H1 (cell line): ENCODE measurements around the gene GMNC. TPM values are rescaled to one million over a fixed set of nuclear protein-coding genes. Genes with fewer than 3 reads are reported as not detected.

Experiments used
- CTCF ChIA-PET: fragments of 300-600 bp; sonication (Branson Sonifier 250); formaldehyde crosslinking; loops from one replicate; lab custom pipeline; 2021; ENCODE audit not compliant: partially characterized antibody; lab: Charles Lee
- POLR2A ChIA-PET: fragments of 300-600 bp; sonication (Branson Sonifier 250); formaldehyde crosslinking; loops from one replicate; lab custom pipeline; 2021; ENCODE audit warnings: inconsistent platforms; ENCODE audit not compliant: partially characterized antibody; lab: Charles Lee
- DNase-seq, 2 experiments: peaks; one replicate each; pipeline versions ENCODE4 v3.0.0 to v3.0.0-alpha.2; 2010 to 2022; ENCODE audit warnings: low spot score in 2 of 2, low read depth in 1 of 2, mixed read lengths in 1 of 2
- FAIRE-seq: peaks from 2 replicates; lab custom pipeline; 2011; peaks lifted over from hg19 to GRCh38; lab: Jason Lieb, UNC
- H2AFZ ChIP-seq: 2 replicates; pipeline ENCODE4 v1.8.1; 2012; ENCODE audit warnings: low read length, inconsistent platforms
- H2AK5ac ChIP-seq: 2 replicates; pipeline ENCODE4 v1.6.1; 2013; ENCODE audit warnings: low read depth, low read length
- H2BK120ac ChIP-seq: replicated peaks from 2 replicates; pipeline ENCODE3; 2013; ENCODE audit warnings: low read depth, low read length, inconsistent platforms
- H2BK12ac ChIP-seq: 2 replicates; pipeline ENCODE4 v1.6.1; 2013; ENCODE audit warnings: low read depth, low read length
- H2BK15ac ChIP-seq: 2 replicates; pipeline ENCODE4 v1.6.1; 2013; ENCODE audit warnings: low read length
- H2BK20ac ChIP-seq: 2 replicates; pipeline ENCODE4 v1.6.1; 2013; ENCODE audit warnings: low read length
- H2BK5ac ChIP-seq: 2 replicates; pipeline ENCODE4 v1.6.1; 2013; ENCODE audit warnings: low read depth, low read length
- H3K14ac ChIP-seq: 2 replicates; pipeline ENCODE4 v1.6.1; 2013; ENCODE audit warnings: inconsistent platforms; ENCODE audit not compliant: insufficient read length
- H3K18ac ChIP-seq: 2 replicates; pipeline ENCODE4 v1.6.1; 2013; ENCODE audit warnings: low read length; ENCODE audit errors: extremely low read depth
- H3K23ac ChIP-seq: 2 replicates; pipeline ENCODE4 v1.6.1; 2013; ENCODE audit warnings: inconsistent platforms; ENCODE audit not compliant: insufficient read length
- H3K23me2 ChIP-seq: 2 replicates; pipeline ENCODE4 v1.6.1; 2013; ENCODE audit warnings: low read depth, low read length
- H3K27ac ChIP-seq: 2 replicates; pipeline ENCODE4 v1.6.1; 2011; ENCODE audit warnings: low read depth, low read length, inconsistent platforms
- H3K27me3 ChIP-seq, 4 experiments: replicated peaks in 1 of 4; 1 replicate in 1 of 4; 2 replicates in 3 of 4; pipeline versions ENCODE4 v1.6.1 to v1.8.1; 2011 to 2013; ENCODE audit warnings: low read length in 3 of 4, mild to moderate bottlenecking in 3 of 4, inconsistent platforms in 2 of 4, mixed read lengths in 2 of 4, moderate library complexity in 1 of 4; ENCODE audit not compliant: control insufficient read depth in 3 of 4, insufficient read depth in 3 of 4; ENCODE audit errors: extremely low read depth in 1 of 4
- H3K36me3 ChIP-seq, 4 experiments: 2 replicates each; pipeline versions ENCODE4 v1.6.1 to v1.8.1; 2011 to 2013; ENCODE audit warnings: mild to moderate bottlenecking in 4 of 4, low read length in 3 of 4, moderate library complexity in 2 of 4, control low read depth in 1 of 4, inconsistent platforms in 1 of 4; ENCODE audit not compliant: insufficient read depth in 4 of 4, control insufficient read depth in 2 of 4
- H3K4ac ChIP-seq: replicated peaks from 2 replicates; pipeline ENCODE3; 2013; ENCODE audit warnings: low read length, low read depth, mixed read lengths, inconsistent platforms; ENCODE audit not compliant: insufficient read length
- H3K4me1 ChIP-seq, 4 experiments: replicated peaks in 1 of 4; 1 replicate in 1 of 4; 2 replicates in 3 of 4; pipeline versions ENCODE4 v1.6.1 to v1.8.1; 2011 to 2013; ENCODE audit warnings: low read length in 3 of 4, inconsistent platforms in 2 of 4, mixed read lengths in 1 of 4; ENCODE audit not compliant: insufficient read depth in 4 of 4, control insufficient read depth in 3 of 4
- H3K4me2 ChIP-seq, 2 experiments: 2 replicates each; pipeline versions ENCODE4 v1.6.1 to v1.8.1; 2011 to 2013; ENCODE audit warnings: low read depth in 2 of 2, low read length in 2 of 2, control low read depth in 1 of 2, inconsistent platforms in 1 of 2, mild to moderate bottlenecking in 1 of 2; ENCODE audit not compliant: insufficient read depth in 1 of 2
- H3K4me3 ChIP-seq, 4 experiments: fragments of 200-600, 300-600 bp in 1 of 4; sonication (generic), shearing (Covaris generic), sonication (Bioruptor Twin) in 1 of 4; 2 replicates each; pipeline versions ENCODE4 v1.5.1 to v1.8.1; 2011 to 2016; ENCODE audit warnings: low read length in 4 of 4, low read depth in 3 of 4, control low read depth in 2 of 4, inconsistent platforms in 2 of 4, mild to moderate bottlenecking in 2 of 4, mixed read lengths in 1 of 4, moderate library complexity in 1 of 4; ENCODE audit not compliant: insufficient read depth in 2 of 4; ENCODE audit errors: extremely low read depth in 1 of 4
- H3K56ac ChIP-seq: replicated peaks from 2 replicates; pipeline ENCODE3; 2013; ENCODE audit warnings: low read depth, mild to moderate bottlenecking, mixed read lengths, low read length, inconsistent platforms; ENCODE audit not compliant: insufficient read length
- H3K79me1 ChIP-seq: 2 replicates; pipeline ENCODE4 v1.6.1; 2013; ENCODE audit warnings: low read depth, low read length, control low read depth
- H3K79me2 ChIP-seq, 2 experiments: 2 replicates each; pipeline versions ENCODE4 v1.6.1 to v1.8.1; 2012 to 2013; ENCODE audit warnings: low read length in 2 of 2, mild to moderate bottlenecking in 2 of 2, inconsistent platforms in 1 of 2; ENCODE audit not compliant: insufficient read depth in 2 of 2, control insufficient read depth in 1 of 2
- H3K9ac ChIP-seq, 4 experiments: replicated peaks in 1 of 4; 1 replicate in 1 of 4; 2 replicates in 3 of 4; pipeline versions ENCODE4 v1.6.1 to v1.8.1; 2011 to 2013; ENCODE audit warnings: low read depth in 3 of 4, low read length in 3 of 4, control low read depth in 2 of 4, mild to moderate bottlenecking in 2 of 4, moderate library complexity in 2 of 4, inconsistent platforms in 1 of 4; ENCODE audit errors: extremely low read depth in 1 of 4
- H3K9me3 ChIP-seq, 2 experiments: 2 replicates each; pipeline versions ENCODE4 v1.6.1 to v1.8.1; 2012 to 2013; ENCODE audit warnings: mild to moderate bottlenecking in 2 of 2, moderate library complexity in 2 of 2, control low read depth in 1 of 2, inconsistent platforms in 1 of 2, low read depth in 1 of 2, low read length in 1 of 2, mixed read lengths in 1 of 2; ENCODE audit not compliant: insufficient read depth in 2 of 2
- H4K20me1 ChIP-seq, 2 experiments: replicated peaks in 1 of 2; 2 replicates each; pipeline versions ENCODE3 to v1.8.1; 2011 to 2013; ENCODE audit warnings: inconsistent platforms in 2 of 2, low read length in 2 of 2, mild to moderate bottlenecking in 1 of 2; ENCODE audit not compliant: insufficient read depth in 2 of 2, control insufficient read depth in 1 of 2
- H4K5ac ChIP-seq: 2 replicates; pipeline ENCODE4 v1.6.1; 2013; ENCODE audit warnings: low read length, low read depth, mixed read lengths, inconsistent platforms; ENCODE audit not compliant: insufficient read length
- H4K8ac ChIP-seq: 2 replicates; pipeline ENCODE4 v1.8.0; 2013; ENCODE audit warnings: mild to moderate bottlenecking, moderate library complexity, low read length, inconsistent platforms; ENCODE audit not compliant: insufficient read depth; ENCODE audit errors: extremely low read depth
- H4K91ac ChIP-seq: replicated peaks from 2 replicates; pipeline ENCODE3; 2013; ENCODE audit warnings: low read length, mixed read lengths, inconsistent platforms; ENCODE audit not compliant: insufficient read length
- MAFK ChIP-seq: IDR thresholded peaks from 2 replicates; pipeline ENCODE4 v1.6.1; 2012; ENCODE audit warnings: low read depth, mild to moderate bottlenecking, improper control_type of control experiment, low read length
- SIX5 ChIP-seq: IDR thresholded peaks from 2 replicates; pipeline ENCODE4 v1.6.1; 2011; ENCODE audit warnings: mild to moderate bottlenecking, low read depth, low read length
- SP1 ChIP-seq: IDR thresholded peaks from 2 replicates; pipeline ENCODE4 v1.6.1; 2011; ENCODE audit warnings: low read depth, low read length
- TAF1 ChIP-seq: IDR thresholded peaks from 2 replicates; pipeline ENCODE4 v1.6.1; 2011; ENCODE audit warnings: mild to moderate bottlenecking, low read depth, low read length
- TCF12 ChIP-seq: IDR thresholded peaks from 2 replicates; pipeline ENCODE4 v1.6.1; 2011; ENCODE audit warnings: low read depth, mild to moderate bottlenecking, low read length
- WGBS, 2 experiments: shearing (Covaris generic) in 1 of 2; methylation state at CpG; one replicate each; pipeline versions ENCODE4 v1.1.6 to v1.1.7; 2013 to 2015; ENCODE audit warnings: low lambda C conversion rate in 2 of 2, mixed read lengths in 2 of 2, inconsistent platforms in 1 of 2, low coverage in 1 of 2, missing lambda C conversion rate in 1 of 2; ENCODE audit not compliant: insufficient replicate concordance in 2 of 2, insufficient coverage in 1 of 2, insufficient read length in 1 of 2; ENCODE audit errors: extremely low coverage in 1 of 2, missing lambda C conversion rate in 1 of 2; 5-methylcytosine and 5-hydroxymethylcytosine counted together
- polyA plus RNA-seq, 7 experiments: library from polyadenylated mRNA; depleted of rRNA in 3 of 7; stranded (reverse) in 5 of 7; unstranded in 2 of 7; fragments of >200 nt in 5 of 7; fragments of 200-250 nt in 2 of 7; gene quantifications; 1 replicate in 5 of 7; 2 replicates in 1 of 7; 4 replicates in 1 of 7; pipeline versions ENCODE4 v1.2.1 to v1.2.3, GENCODE V29; 2011 to 2013; ENCODE audit warnings: missing spikeins in 2 of 7, mixed read lengths in 2 of 7
- total RNA-seq: library from RNA; stranded (reverse); fragmentation: NEBNext Ultra II Directional; extraction: Animal tissue kit (Norgen Biotek cat#: 25700); gene quantifications from 2 replicates; pipeline ENCODE4 v1.2.1, GENCODE V29; 2021

Gene GMNC
- total and polyA plus RNA-seq, 2 of the 8 experiments (the other 6 are each of a cell fraction or from before 2014, with no cell fraction given): 0.05 to 0.24 TPM

- no peak for FAIRE-seq
- Histone ChIP-seq H3K4me3 (no peak overlapping the region), H3K4me1 (no peaks in the 10 kb centered on the region), H3K14ac (no peak overlapping the region), H3K4ac (no peak overlapping the region), H4K20me1 (no peaks in the 10 kb centered on the region), H3K79me2 (no peaks in the 10 kb centered on the region), H3K23me2 (no peaks in the 10 kb centered on the region), H3K4me2 (no peak overlapping the region), H4K5ac (no peak overlapping the region), H3K23ac (no peak overlapping the region), H3K9me3 (no peaks in the 10 kb centered on the region), H3K18ac (no peak overlapping the region), H3K27me3 (no peaks in the 10 kb centered on the region), H3K27ac (no peak overlapping the region), H2BK20ac (no peak overlapping the region), H3K9ac (no peak overlapping the region), H2AFZ (no peak overlapping the region), H3K36me3 (no peaks in the 10 kb centered on the region), H2BK12ac (no peak overlapping the region), H2AK5ac (no peak overlapping the region), H2BK120ac (no peak overlapping the region), H4K8ac (no peak overlapping the region), H3K79me1 (no peaks in the 10 kb centered on the region), H2BK5ac (no peak overlapping the region), H2BK15ac (no peak overlapping the region), H3K56ac (no peak overlapping the region), H4K91ac (no peak overlapping the region)
- no peak for DNase-seq
- ChIA-PET CTCF (interaction anchor here (0.9 kb wide), 2 partner anchors 47 to 217 kb away, joined by 3 read pairs; no protein-coding TSS in a partner anchor), POLR2A (no interaction called here)
- 86% methylated on average over 4 of the region's 4 CpGs; no CpG with 5 or more reads in 1 of the 2 experiments for WGBS, 2 experiments
- TF ChIP-seq TCF12 (no peak), TAF1 (no peak), SP1 (no peak), MAFK (no peak), SIX5 (no peak)
These were observed 54.6 kb downstream of the GMNC start for GRCh38 chr3:190807719-190808375.
